GM21619 (cell line): ENCODE measurements around the gene RPS19.

Source experiments
- ATAC-seq: cut with Tn5 transposase; IDR thresholded peaks from one replicate; pipeline ENCODE4 v1.9.1; 2021; ENCODE audit not compliant: unreplicated experiment

The RPS19 gene

DNA sequence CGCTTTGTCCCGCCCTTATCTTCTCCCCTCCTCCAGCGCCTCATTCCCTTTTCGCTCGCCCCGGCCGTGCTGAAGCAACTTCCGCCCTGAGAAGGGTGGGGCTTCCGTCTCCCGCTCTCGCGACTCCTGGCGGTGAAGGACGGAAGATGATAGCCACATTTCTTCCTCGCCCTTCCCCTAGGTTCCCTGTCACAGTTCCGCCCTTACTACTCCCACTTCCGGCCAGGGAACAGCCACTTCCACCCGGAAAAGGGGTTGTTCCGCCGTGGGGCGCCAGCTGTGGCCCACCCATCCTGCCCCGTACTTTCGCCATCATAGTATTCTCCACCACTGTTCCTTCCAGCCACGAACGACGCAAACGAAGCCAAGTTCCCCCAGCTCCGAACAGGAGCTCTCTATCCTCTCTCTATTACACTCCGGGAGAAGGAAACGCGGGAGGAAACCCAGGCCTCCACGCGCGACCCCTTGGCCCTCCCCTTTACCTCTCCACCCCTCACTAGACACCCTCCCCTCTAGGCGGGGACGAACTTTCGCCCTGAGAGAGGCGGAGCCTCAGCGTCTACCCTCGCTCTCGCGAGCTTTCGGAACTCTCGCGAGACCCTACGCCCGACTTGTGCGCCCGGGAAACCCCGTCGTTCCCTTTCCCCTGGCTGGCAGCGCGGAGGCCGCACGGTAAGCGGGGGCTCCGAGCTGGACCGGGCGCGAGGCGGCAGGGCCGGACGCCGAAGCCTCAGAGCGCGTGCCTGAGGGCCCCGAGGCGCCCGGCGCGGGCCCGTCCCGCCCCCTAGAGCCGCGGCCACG, at the start of gene RPS19:
Gene RPS19, plus strand, starts transcription at position 638 of the 801 bp plus-strand sequence. CDS start 520 bp downstream, outside the sequence.
- ATAC-seq: peak; percentile 74

DNA sequence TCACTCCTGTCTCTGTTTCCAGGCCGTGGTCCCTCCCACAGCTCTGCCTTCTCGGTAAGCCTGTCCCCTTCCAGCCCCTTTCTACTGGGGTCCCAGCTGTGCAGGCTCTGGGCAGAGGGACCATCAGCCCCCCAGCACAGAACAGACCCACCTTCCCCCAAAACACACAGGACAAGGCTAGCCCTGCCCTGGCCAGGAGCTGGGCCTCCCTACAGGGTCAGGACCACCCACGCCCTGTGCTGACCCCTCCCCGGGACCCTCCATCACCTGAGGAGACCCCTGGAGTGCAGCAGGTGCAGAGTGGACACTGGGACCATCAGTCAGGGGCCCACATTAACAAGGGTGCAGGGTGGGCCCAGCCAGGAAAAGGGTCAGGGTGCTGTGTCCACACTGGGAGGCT, 49.8 kb upstream of the RPS19 start:
- no peak for ATAC-seq

DNA sequence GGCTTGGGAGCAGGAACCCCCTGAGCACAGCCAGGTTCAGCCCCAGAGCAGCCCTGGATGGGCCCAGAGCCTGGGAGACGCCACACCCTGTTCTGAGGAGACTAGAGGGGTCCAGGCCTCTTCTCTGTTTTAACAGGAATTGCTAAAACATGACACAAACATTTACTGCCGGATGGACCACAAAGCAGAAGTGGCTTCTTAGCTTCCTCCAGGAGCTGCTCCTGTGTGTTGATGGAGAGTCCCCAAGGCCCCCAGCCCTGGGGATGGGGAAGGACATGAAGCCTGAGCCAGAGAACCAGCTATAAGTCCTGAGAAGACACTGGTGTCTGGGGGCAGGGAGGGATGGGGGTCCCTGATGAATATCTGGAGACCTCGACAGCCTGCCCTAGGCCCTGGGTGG, 49.0 kb upstream of the RPS19 start:
- ATAC-seq: no peak

DNA sequence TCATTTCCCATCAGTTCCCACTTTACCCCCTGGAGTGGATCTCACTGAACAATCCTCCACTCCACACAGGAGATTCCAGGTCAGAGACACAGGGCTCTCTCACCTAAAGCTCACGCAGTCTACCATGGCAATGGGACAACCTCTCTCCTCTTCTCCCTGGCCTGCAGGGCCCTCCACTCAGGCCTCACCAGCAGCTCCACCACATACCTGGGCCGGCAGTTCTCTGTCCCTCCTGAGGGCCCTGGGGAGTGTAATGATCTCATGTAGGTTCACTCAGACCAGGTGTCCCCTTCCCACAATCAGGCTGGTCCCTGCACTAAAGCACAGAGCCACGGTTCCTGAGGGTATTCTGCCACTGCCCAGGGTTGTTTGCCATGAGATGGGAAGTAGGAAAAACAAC, 48.1 kb upstream of the RPS19 start:
- no peak for ATAC-seq

DNA sequence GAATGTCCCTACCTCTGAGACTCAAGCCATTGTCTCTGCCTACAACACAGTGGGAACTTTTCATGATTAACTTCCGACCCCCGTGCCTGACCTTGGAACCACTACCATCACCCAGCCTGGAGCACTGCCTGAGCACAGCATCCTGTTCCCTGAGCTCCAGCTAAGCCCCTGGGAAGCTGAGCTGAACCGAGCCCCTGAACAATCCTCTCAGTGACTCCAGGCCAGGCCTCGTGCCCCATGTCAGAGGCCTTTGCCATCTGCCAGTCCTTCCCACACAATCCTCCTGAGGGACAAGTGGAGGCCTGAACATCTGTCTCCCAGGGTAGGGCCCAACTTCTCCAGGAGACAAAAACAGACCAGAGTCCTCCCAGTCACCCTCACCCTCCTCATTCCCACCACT, 46.1 kb upstream of the RPS19 start:
- no peak for ATAC-seq

DNA sequence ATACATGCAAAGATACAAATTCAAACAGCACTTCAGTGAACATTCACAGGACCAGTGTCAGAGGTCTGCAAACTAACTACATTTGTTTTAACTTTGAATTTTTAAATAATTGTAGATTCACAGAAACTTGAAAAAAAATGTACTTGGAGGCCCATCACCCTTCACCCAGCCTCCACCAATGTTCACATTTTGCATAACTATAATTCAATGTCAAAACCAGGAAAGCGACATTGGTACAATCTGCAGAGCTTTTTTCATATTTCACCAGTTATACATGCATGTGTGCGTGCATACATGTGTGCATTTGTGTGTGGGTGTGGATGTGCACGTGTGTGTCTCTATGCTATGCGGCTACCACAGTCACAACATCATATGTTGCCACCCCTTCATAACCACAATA, 44.8 kb upstream of the RPS19 start:
- no peak for ATAC-seq

DNA sequence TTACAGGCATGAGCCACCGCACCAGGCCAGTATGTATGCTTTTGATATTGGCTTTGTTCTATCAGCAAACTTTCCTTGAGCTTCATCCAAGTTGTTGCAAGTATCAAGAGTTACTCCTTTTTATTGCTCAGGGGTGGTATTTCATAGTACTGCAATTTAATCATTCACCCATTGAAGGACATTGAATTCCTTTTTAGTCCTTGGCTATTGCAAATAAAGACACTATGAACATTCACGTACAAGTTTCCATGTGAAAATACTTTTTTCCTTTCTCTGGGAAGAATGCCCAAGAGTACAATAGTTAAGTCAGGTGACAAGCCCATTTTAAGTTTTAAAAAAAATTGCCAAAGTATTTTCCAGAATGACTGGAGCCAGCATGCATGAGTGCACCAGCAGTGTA, 43.3 kb upstream of the RPS19 start:
- no peak for ATAC-seq

DNA sequence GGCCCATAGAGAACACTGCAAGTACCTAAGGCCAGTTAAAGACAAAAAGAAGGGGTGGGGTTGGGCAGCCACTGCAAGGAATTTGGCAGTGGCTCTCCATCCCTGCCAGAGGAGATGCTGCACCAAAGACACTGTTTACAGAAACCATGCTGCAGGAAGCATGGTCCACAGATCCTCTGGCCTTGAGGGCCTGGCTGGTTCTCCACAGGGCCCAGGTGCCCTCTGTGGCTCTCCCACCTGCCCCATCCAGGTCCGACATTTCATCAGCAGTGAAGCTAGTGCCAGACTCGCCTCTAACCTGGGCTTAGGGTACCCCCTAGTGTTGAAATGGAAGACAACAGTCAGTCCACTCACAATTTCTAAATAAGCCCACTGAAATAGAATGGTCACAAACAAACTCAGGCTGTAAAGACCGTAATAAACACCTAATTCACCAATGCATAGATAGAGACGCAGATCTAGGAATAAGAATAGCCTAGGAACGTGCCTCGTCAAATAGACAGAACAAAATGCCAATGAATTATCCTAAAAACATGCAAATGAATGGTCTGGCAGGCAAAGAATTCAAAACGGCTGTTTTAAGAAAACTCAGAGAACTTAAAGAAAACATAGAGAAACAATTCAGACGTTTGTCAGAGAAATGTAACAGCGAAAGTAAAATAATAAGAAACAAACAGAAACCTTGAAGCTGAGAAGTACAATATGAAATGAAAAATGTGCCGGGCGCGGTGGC, 38.9 kb upstream of the RPS19 start:
- ATAC-seq: no peak

DNA sequence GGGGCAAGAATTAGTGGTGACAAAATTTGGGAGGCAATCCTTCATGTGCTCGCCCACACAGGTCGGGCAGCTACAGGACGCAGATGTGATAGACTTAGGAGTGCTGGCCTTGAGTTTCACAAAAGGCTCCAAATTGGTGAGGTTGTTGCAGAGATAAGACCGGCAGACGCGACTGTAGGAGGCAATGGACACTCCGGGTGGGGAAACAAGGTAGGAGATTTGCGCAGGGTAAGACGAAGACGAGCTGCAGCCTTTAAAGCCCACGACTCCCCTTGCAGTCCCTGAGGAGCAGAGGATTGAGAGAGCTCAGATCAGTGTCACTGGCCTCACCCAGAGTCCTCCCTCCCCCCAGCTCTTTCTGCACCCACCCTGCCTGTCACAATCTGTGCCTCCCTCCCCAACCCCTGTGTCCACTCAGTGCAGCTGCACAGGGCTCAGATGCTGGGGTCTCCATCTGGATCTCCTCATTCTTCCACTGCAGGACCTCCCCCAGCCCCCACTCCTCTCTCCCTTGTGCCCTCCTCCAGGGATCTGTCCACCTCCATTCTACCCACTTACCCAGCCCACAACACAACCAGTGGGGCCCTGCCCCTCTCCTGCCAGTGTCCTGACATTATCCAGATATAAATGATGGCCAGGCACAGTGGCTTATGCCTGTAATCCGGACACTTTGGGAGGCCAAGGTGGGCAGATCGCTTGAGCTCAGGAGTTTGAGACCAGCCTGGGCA, 21.9 kb upstream of the RPS19 start:
- no peak for ATAC-seq

DNA sequence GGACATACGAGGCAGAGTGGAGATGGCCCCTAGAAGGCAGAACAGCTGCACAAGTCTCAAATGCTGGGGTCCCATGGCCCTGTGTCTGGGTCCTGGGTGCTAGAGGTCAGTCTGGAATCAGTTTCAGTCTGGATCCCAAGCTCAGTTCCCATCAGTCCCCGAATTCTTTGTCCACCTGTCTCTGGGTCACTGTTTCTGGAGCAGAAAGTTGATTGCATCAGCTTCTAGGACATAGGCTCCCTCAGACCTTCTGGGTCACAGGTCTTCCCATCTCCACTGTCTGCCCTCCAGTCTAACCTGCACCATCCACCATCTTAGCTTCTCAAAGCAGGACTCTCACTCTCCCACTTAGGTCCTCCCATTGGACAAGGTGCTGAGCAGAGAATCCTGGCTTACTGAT, 20.8 kb upstream of the RPS19 start:
- no peak for ATAC-seq

DNA sequence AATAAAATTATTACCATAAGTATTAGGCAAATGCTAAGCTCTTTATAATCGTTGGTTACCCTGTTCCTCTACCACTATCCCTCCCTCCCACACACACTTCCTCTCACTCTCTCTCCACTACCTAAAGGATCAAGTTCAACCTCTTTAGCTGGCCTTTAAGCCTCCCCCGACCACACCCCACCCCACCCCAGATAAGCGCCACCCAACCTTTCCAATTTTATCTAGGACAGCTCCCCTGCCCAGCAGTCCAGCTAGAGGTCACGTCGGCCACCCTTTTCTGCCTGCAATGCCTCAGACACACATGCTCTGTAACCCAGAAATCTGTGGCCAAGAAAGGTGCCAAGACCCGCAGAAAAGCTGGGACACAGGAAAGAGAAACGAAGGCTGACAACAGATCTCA, 16.7 kb upstream of the RPS19 start:
- no peak for ATAC-seq

DNA sequence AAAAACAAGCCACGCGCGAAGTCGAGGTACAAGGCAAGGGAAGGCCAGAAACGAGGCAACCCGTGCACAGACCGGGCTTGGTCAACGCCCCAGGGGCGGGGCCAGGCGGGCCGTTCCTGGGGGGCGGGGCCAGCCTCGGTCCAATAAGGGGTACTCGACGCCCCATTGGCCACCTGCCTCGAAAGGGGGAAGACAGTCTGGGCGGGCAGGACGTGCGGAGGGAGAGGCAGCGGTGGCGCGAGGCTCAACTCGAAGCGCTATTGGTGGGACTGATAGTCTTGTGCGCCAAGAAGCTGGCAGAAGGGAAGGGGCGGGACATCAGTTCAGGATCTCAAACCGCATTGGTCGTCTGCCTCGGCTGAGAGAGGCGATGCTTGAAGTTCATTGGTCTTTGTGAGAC, 15.5 kb upstream of the RPS19 start, which contains the start of gene LYPD4:
Gene LYPD4, minus strand, starts transcription at position 83 of the 400 bp plus-strand sequence. CDS start 5,398 bp downstream, outside the sequence.
- ATAC-seq: no peak

DNA sequence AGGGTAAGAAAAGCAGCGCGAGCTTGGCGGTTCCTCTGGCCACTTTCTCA, 15.2 kb upstream of the RPS19 start, which contains the start of gene DMRTC2:
Gene DMRTC2, plus strand, starts transcription at position 42 of the 50 bp plus-strand sequence. CDS start 2,387 bp downstream, outside the sequence.
- no peak for ATAC-seq

DNA sequence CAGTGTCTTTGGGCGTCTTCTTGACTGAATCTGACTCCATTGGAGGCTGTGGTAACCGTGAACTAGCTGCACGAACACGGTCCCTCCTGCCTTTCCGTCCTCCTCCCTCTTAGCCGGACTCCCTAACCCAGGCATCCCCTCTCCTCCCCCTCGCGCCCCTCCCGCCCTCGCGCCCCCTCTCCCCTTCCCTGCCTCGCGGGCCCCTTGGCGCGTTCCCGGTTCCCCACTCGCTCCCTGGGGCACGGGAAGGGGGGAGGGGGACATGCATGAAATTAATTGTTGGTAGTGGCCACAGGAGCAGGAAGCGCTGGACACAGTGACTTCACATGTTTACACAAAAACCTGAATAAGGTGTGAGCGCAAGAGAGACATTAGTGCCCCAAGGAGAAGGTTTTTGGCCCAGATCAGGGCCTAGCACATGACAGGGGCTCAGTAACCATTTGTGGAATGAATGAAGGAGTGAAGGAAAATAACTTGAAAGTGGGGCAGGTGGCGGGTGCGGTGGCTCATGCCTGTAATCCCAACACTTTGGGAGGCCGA, 14.9 kb upstream of the RPS19 start:
- ATAC-seq: no peak

DNA sequence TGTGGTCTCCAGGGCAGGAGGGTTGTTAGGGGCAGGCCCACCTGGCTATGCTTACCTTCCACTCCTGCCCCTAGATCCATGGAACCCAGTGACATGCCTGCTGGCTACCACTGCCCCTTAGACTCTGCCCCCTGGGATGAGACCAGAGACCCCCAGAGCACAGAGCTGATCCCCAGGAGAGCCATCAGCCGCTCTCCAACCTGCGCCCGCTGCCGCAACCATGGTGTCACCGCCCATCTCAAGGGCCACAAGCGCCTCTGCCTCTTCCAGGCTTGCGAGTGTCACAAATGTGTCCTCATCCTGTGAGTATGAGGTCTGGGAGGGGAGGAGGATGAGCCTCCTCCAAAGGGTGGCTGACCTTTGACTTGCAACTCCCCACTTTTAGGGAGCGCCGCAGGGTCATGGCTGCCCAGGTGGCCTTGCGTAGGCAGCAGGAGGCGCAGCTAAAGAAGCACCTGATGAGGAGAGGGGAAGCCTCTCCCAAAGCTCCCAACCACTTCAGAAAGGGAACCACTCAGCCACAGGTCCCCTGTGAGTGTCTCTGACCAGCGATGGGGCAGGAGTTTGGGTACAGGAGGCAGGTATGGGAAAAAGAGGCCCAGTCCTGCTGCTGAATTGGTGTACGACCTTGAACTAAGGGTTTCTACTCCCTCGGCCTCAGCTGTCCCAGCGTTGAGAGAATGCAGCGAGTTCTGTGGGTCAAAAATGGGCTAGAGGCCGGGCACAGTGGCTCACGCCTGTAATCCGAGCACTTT, 12.5 kb upstream of the RPS19 start:
- no peak for ATAC-seq

DNA sequence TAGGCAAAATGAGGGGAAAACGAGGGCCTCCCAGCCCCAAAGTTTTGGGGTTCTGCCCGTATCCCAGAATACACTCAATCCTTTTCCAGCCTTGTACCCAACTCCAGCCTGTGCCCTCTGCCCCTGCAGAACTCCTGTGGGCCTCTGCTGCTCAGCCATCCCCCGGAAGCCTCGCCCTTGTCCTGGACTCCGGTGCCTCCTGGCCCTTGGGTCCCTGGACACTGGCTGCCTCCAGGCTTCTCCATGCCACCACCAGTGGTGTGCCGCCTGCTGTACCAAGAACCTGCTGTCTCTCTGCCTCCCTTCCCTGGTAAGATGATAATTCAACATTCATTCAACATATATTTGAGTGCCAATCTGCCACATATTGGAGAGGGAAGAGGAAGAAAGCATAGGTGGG, 11.4 kb upstream of the RPS19 start:
- no peak for ATAC-seq

DNA sequence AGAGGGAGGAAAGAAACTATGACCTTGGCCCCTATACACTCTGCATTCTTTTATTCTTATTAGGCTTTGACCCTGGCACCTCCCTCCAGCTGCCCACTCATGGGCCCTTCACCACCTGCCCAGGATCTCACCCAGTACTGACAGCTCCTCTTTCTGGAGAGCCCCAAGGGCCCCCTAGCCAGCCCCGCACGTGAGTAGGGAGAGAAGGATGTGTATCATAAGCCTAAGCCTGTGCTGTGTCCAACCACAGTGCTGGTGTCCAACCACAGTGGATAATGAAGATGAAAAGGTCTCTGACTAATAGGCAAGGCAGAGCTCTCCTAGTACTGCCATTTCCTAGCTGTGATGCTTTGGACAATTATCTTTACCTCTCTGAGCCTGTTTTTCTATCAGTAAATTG, 11.0 kb upstream of the RPS19 start:
- no peak for ATAC-seq

DNA sequence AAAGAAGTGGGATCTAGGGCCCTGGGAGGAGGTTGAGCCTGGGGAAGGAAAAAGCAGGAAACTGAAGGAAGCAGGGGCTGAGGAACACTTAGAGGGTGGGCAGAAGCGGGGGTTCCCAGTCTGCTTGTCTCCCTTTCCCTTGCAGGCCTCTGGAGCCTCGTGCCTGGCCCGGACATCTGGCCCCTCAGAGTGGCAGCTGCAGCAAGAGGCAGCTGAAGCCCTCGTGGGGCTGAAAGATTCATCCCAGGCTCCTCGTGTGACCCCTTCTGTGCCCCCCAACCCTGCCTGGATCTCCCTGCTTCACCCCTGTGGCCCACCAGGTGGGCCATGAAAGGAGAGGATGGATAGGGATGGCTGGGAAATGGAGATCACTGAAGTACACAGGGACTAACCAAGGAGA, 9.7 kb upstream of the RPS19 start:
- no peak for ATAC-seq

DNA sequence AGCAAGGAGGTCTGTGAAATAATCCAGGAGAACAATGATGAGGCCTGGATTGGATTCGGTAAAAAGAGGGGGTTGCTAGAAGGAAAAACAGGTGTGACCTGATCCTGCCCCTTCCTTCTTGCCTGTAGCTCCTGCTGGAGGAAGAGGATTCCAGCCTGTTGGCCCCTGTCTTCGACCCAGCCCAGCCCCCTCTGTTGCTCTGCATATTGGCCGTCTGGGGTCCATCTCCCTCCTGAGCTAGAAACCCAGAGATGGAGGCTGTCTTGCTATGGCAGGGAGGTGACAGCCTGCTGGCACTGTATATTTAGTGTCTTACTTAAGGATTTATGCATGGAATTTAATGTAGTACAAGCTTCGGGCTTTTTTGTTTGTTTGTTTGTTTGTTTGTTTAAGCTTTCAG, 8.6 kb upstream of the RPS19 start:
- no peak for ATAC-seq

DNA sequence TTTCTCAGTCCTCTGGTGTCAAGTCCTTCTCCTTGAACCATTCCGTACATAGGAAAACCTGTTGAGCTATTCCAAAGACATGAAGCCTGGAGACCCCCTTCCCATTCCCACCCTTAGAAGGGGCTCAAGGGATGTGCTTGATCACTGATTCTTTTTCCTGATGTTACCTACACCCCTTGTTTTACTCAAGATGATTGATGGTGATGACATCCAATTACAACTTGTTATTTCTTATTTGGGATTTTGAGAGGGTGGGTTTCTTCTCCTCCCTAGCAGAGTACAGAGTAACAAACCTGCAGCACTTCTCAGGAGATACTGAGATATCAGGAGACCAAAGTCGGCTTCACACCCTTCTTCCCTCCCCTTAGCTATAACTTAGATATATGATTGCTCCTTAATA, 6.7 kb upstream of the RPS19 start:
- no peak for ATAC-seq

DNA sequence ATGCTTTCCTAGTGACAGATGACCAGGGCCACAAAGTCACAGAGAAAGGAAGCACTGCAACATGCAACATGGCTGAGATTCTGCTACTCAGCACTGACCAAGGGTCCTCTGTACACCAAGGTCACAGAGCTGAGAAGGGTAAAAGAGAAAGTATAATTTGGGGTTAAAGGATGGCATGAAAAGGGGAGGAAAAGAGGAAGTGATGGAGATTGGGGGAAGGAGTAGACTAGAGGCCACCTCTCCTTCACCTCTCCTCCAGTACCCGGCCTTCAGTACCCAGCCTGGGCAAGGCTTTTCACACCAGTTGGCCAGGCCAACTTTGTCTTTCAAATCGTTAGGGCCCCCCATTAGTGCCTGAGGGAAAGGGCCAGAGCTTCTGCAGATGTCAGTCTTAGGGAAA, 6.3 kb upstream of the RPS19 start:
- ATAC-seq: no peak
